Muscle of leg (tissue), 11 donors: ENCODE data around the gene NCSTN. TPM values are rescaled to one million over a fixed set of nuclear protein-coding genes. Genes with fewer than 3 reads are reported as not detected.

Experiments used
- DNase-seq: peaks from one replicate; pipeline ENCODE4 v3.0.0; 2013
- H3K27ac ChIP-seq: one replicate; pipeline ENCODE4 v1.5.1; 2013; ENCODE audit warnings: mild to moderate bottlenecking, low read length, control low read depth
- H3K27me3 ChIP-seq: one replicate; pipeline ENCODE4 v1.6.1; 2013; ENCODE audit warnings: low read length; ENCODE audit not compliant: control insufficient read depth, insufficient read depth
- H3K36me3 ChIP-seq: one replicate; pipeline ENCODE4 v1.6.1; 2013; ENCODE audit warnings: low read length; ENCODE audit not compliant: control insufficient read depth, insufficient read depth
- H3K4me1 ChIP-seq: one replicate; pipeline ENCODE4 v1.6.1; 2013; ENCODE audit warnings: low read length; ENCODE audit not compliant: control insufficient read depth, insufficient read depth
- H3K4me3 ChIP-seq: one replicate; pipeline ENCODE4 v1.5.1; 2013; ENCODE audit warnings: low read length, control low read depth
- H3K9me3 ChIP-seq: replicated peaks from 2 replicates; pipeline ENCODE4 v1.6.1; 2013; ENCODE audit warnings: low read depth, low read length; ENCODE audit not compliant: control insufficient read depth
- WGBS: methylation state at CpG from one replicate; pipeline ENCODE4 v1.1.5; 2013; ENCODE audit warnings: missing lambda C conversion rate; ENCODE audit not compliant: insufficient coverage; 5-methylcytosine and 5-hydroxymethylcytosine counted together
- polyA plus RNA-seq, 8 donors: library from polyadenylated mRNA; unstranded; fragments of 120-200 nt; gene quantifications; one replicate each; pipeline versions ENCODE4 v1.2.1 to v1.2.3, GENCODE V29; 2013; ENCODE audit warnings: inconsistent platforms in 1 of 8, low replicate concordance in 1 of 8; ENCODE audit not compliant: insufficient read length in 8 of 8, insufficient read depth in 1 of 8
- total RNA-seq: library from RNA; stranded (reverse); fragments of 120-200 nt; gene quantifications from one replicate; pipeline ENCODE4 v1.2.4, GENCODE V29; 2013

NCSTN gene
- total and polyA plus RNA-seq, 9 donors, result 43.4 to 111 (median 98.4) TPM

GRCh38 chr1:160367934-160368923 is 25.0 kb downstream of the NCSTN start:
- no peak overlapping the region for H3K27ac ChIP-seq
- H3K4me3 ChIP-seq, result no peak overlapping the region
- no peaks in the 10 kb centered on the region for H3K36me3 ChIP-seq
- 80% methylated on average over 1 of the region's 4 CpGs for WGBS
- peaks cover 6% of the 10 kb centered on the region for H3K27me3 ChIP-seq
- H3K9me3 ChIP-seq, result no peaks in the 10 kb centered on the region
- DNase-seq, result no peak
- peaks cover 22% of the 10 kb centered on the region for H3K4me1 ChIP-seq

- no peaks in the 10 kb centered on the region for H3K9me3 ChIP-seq
- H3K36me3 ChIP-seq, result no peaks in the 10 kb centered on the region
- H3K4me3 ChIP-seq, result no peak overlapping the region
- H3K4me1 ChIP-seq, result peaks cover 26% of the 10 kb centered on the region
- DNase-seq, result no peak
- H3K27me3 ChIP-seq, result peaks cover 6% of the 10 kb centered on the region
- no peak overlapping the region for H3K27ac ChIP-seq
- WGBS, result no CpG with 5 or more reads among the region's 1 CpG
These were observed 25.9 kb downstream of the NCSTN start for GRCh38 chr1:160369087-160369486.

- WGBS, result 48% methylated on average over 39 of the region's 42 CpGs
These were observed 27.6 kb downstream of the NCSTN start for GRCh38 chr1:160370561-160371345.

GRCh38 chr1:160371346-160371631 is 28.1 kb downstream of the NCSTN start:
- H3K4me1 ChIP-seq, result peaks cover 43% of the 10 kb centered on the region
- no peak overlapping the region for H3K4me3 ChIP-seq
- no peaks in the 10 kb centered on the region for H3K36me3 ChIP-seq
- H3K27ac ChIP-seq, result no peak overlapping the region
- H3K27me3 ChIP-seq, result peaks cover 6% of the 10 kb centered on the region
- DNase-seq, result no peak
- no peaks in the 10 kb centered on the region for H3K9me3 ChIP-seq

More at GRCh38 chr1:160370561-160371345, 27.6 kb downstream of the NCSTN start:
- Histone ChIP-seq H3K9me3 (no peaks in the 10 kb centered on the region), H3K27ac (no peak overlapping the region), H3K36me3 (no peaks in the 10 kb centered on the region), H3K4me1 (peaks cover 42% of the 10 kb centered on the region), H3K4me3 (no peak overlapping the region), H3K27me3 (peaks cover 6% of the 10 kb centered on the region)
- no peak for DNase-seq

- DNase-seq, result no peak
- H3K4me3 ChIP-seq, result no peak overlapping the region
- H3K27me3 ChIP-seq, result peaks cover 6% of the 10 kb centered on the region
- no peaks in the 10 kb centered on the region for H3K36me3 ChIP-seq
- WGBS, result 78% methylated on average over 3 of the region's 4 CpGs
- H3K4me1 ChIP-seq, result peaks cover 41% of the 10 kb centered on the region
- H3K27ac ChIP-seq, result no peak overlapping the region
- no peaks in the 10 kb centered on the region for H3K9me3 ChIP-seq
These were observed 28.6 kb downstream of the NCSTN start for GRCh38 chr1:160371756-160372155.

- Histone ChIP-seq H3K4me1 (peaks cover 38% of the 10 kb centered on the region), H3K9me3 (no peaks in the 10 kb centered on the region), H3K27ac (no peak overlapping the region), H3K27me3 (peaks cover 3% of the 10 kb centered on the region), H3K4me3 (no peak overlapping the region), H3K36me3 (no peaks in the 10 kb centered on the region)
- no peak for DNase-seq
- 61% methylated on average over 4 of the region's 4 CpGs for WGBS
These were observed 30.5 kb downstream of the NCSTN start for GRCh38 chr1:160373696-160374095.

- H3K27ac ChIP-seq, result peak overlapping the region; percentile 74
- 11% methylated on average over 5 of the region's 6 CpGs for WGBS
- peak; percentile 89 for DNase-seq
These were observed 31.3 kb downstream of the NCSTN start for GRCh38 chr1:160374306-160375110.

GRCh38 chr1:160375788-160376524 is 32.8 kb downstream of the NCSTN start:
- H3K4me1 ChIP-seq, result peaks cover 36% of the 10 kb centered on the region
- WGBS, result 18% methylated on average over 6 of the region's 9 CpGs
- peak; percentile 37 for DNase-seq
- peaks cover 2% of the 10 kb centered on the region for H3K27me3 ChIP-seq
- H3K9me3 ChIP-seq, result no peaks in the 10 kb centered on the region
- no peak overlapping the region for H3K4me3 ChIP-seq
- peak overlapping the region; percentile 45 for H3K27ac ChIP-seq
- no peaks in the 10 kb centered on the region for H3K36me3 ChIP-seq

More at GRCh38 chr1:160374306-160375110, 31.3 kb downstream of the NCSTN start:
- H3K36me3 ChIP-seq, result no peaks in the 10 kb centered on the region
- H3K4me3 ChIP-seq, result no peak overlapping the region
- H3K9me3 ChIP-seq, result no peaks in the 10 kb centered on the region
- H3K27me3 ChIP-seq, result peaks cover 3% of the 10 kb centered on the region
- H3K4me1 ChIP-seq, result peaks cover 38% of the 10 kb centered on the region

- no peaks in the 10 kb centered on the region for H3K36me3 ChIP-seq
- no peaks in the 10 kb centered on the region for H3K9me3 ChIP-seq
- H3K27ac ChIP-seq, result no peak overlapping the region
- H3K4me1 ChIP-seq, result peaks cover 30% of the 10 kb centered on the region
- H3K4me3 ChIP-seq, result no peak overlapping the region
- DNase-seq, result peak; percentile 85
- WGBS, result no CpG with 5 or more reads among the region's 5 CpGs
- no peaks in the 10 kb centered on the region for H3K27me3 ChIP-seq
These were observed 33.4 kb downstream of the NCSTN start for GRCh38 chr1:160376525-160377131.
